ENCODE results near the gene SHC4.

DNA sequence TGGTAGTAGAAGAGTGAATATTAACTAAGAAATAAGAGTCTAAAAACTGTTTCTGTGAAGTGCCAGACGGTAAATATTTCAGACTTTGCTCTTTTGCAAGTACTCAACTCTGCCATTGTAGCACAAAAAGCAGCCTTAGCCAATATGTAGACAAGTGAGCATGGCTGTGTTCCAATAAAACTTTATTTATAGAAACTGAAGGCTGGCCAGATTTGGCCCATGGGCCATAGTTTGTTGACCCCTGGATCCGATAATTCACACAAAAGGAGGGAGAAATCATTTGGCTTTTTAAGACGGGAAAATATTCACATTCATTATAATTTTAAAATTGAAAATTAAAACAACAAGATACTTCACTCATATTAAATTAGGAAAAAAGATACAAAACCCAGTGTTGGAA, 70.4 kb downstream of the SHC4 start:
- TF ChIP-seq, protein P1, sequence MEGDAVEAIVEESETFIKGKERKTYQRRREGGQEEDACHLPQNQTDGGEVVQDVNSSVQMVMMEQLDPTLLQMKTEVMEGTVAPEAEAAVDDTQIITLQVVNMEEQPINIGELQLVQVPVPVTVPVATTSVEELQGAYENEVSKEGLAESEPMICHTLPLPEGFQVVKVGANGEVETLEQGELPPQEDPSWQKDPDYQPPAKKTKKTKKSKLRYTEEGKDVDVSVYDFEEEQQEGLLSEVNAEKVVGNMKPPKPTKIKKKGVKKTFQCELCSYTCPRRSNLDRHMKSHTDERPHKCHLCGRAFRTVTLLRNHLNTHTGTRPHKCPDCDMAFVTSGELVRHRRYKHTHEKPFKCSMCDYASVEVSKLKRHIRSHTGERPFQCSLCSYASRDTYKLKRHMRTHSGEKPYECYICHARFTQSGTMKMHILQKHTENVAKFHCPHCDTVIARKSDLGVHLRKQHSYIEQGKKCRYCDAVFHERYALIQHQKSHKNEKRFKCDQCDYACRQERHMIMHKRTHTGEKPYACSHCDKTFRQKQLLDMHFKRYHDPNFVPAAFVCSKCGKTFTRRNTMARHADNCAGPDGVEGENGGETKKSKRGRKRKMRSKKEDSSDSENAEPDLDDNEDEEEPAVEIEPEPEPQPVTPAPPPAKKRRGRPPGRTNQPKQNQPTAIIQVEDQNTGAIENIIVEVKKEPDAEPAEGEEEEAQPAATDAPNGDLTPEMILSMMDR (IDR thresholded peaks at IDR 0.05; ENCODE audit: insufficient read depth, low read length), result no peak
- TF ChIP-seq SPI1 (IDR thresholded peaks at IDR 0.05; ENCODE audit: borderline replicate concordance, low read depth), result no peak
- TF ChIP-seq POLR2AphosphoS5 (IDR thresholded peaks at IDR 0.05; ENCODE audit: low read depth), result no peak
